Measurements from ENCODE around the gene LGALS9C.
"Not testable (repeated sequence)": the region's sequence is repeated elsewhere in the genome, so short reads cannot be mapped to it uniquely, and the experiment has no call there.

LGALS9C gene

GRCh38 chr17:18478977-18479595 lies 2.5 kb downstream of the LGALS9C start:
- DNase-seq = not testable (repeated sequence)

GRCh38 chr17:18481775-18482174 lies 5.2 kb downstream of the LGALS9C start:
- DNase-seq = not testable (repeated sequence)

GRCh38 chr17:18485936-18486464 lies 9.4 kb downstream of the LGALS9C start:
- not testable (repeated sequence) for DNase-seq

- DNase-seq = not testable (repeated sequence)
These were observed 11.0 kb downstream of the LGALS9C start for GRCh38 chr17:18487633-18488032.

GRCh38 chr17:18488622-18489021 lies 12.0 kb downstream of the LGALS9C start:
- DNase-seq = not testable (repeated sequence)

GRCh38 chr17:18490016-18490415 lies 13.4 kb downstream of the LGALS9C start:
- DNase-seq = not testable (repeated sequence)

- not testable (repeated sequence) for DNase-seq
These were observed 16.3 kb downstream of the LGALS9C start for GRCh38 chr17:18492712-18493480.

- not testable (repeated sequence) for DNase-seq
These were observed 17.7 kb downstream of the LGALS9C start for GRCh38 chr17:18494250-18494768.

- DNase-seq = not testable (repeated sequence)
These were observed 20.5 kb downstream of the LGALS9C start for GRCh38 chr17:18497044-18497443.

- not testable (repeated sequence) for DNase-seq
These were observed 22.5 kb downstream of the LGALS9C start for GRCh38 chr17:18499100-18499499.

- not testable (repeated sequence) for DNase-seq
These were observed 23.2 kb downstream of the LGALS9C start for GRCh38 chr17:18499756-18500155.

GRCh38 chr17:18500281-18500680 lies 23.7 kb downstream of the LGALS9C start:
- not testable (repeated sequence) for DNase-seq

- not testable (repeated sequence) for DNase-seq
These were observed 24.2 kb downstream of the LGALS9C start for GRCh38 chr17:18500816-18501215.

- DNase-seq = not testable (repeated sequence)
These were observed 26.6 kb downstream of the LGALS9C start for GRCh38 chr17:18503221-18503620.

- not testable (repeated sequence) for DNase-seq
These were observed 31.1 kb downstream of the LGALS9C start for GRCh38 chr17:18507729-18508128.

GRCh38 chr17:18508667-18509066 lies 32.1 kb downstream of the LGALS9C start:
- not testable (repeated sequence) for DNase-seq

GRCh38 chr17:18521100-18521499 lies 44.5 kb downstream of the LGALS9C start:
- DNase-seq = not testable (repeated sequence)

- DNase-seq = not testable (repeated sequence)
These were observed 48.4 kb downstream of the LGALS9C start for GRCh38 chr17:18525015-18525414.

GRCh38 chr17:18526168-18526800 lies 49.7 kb downstream of the LGALS9C start:
- not testable (repeated sequence) for DNase-seq

GRCh38 chr17:18527354-18527753 lies 50.8 kb downstream of the LGALS9C start:
- DNase-seq = not testable (repeated sequence)

- not testable (repeated sequence) for DNase-seq
These were observed 51.8 kb downstream of the LGALS9C start for GRCh38 chr17:18528435-18528834.

- DNase-seq = peak in 1 of 2 donors; percentile 23
These were observed 52.4 kb downstream of the LGALS9C start for GRCh38 chr17:18528899-18529500.

- DNase-seq = not testable (repeated sequence)
These were observed 53.8 kb downstream of the LGALS9C start for GRCh38 chr17:18530405-18530804.
